H1 (cell line): Measurements from ENCODE around the gene MRPL20. TPM values are rescaled to one million over a fixed set of nuclear protein-coding genes. Genes with fewer than 3 reads are reported as not detected.
A peak's percentile ranks its signal among the peaks of the same experiment; 100 is the strongest.

Source experiments
- CTCF ChIA-PET: fragments of 300-600 bp; sonication (Branson Sonifier 250); formaldehyde crosslinking; loops from one replicate; lab custom pipeline; 2021; ENCODE audit not compliant: partially characterized antibody; lab: Charles Lee
- POLR2A ChIA-PET: fragments of 300-600 bp; sonication (Branson Sonifier 250); formaldehyde crosslinking; loops from one replicate; lab custom pipeline; 2021; ENCODE audit warnings: inconsistent platforms; ENCODE audit not compliant: partially characterized antibody; lab: Charles Lee
- DNase-seq, 2 experiments: peaks; one replicate each; pipeline versions ENCODE4 v3.0.0 to v3.0.0-alpha.2; 2010 to 2022; ENCODE audit warnings: low spot score in 2 of 2, low read depth in 1 of 2, mixed read lengths in 1 of 2
- FAIRE-seq: peaks from 2 replicates; lab custom pipeline; 2011; peaks lifted over from hg19 to GRCh38; lab: Jason Lieb, UNC
- H2AFZ ChIP-seq: 2 replicates; pipeline ENCODE4 v1.8.1; 2012; ENCODE audit warnings: low read length, inconsistent platforms
- H2AK5ac ChIP-seq: 2 replicates; pipeline ENCODE4 v1.6.1; 2013; ENCODE audit warnings: low read depth, low read length
- H2BK120ac ChIP-seq: replicated peaks from 2 replicates; pipeline ENCODE3; 2013; ENCODE audit warnings: low read depth, low read length, inconsistent platforms
- H2BK12ac ChIP-seq: 2 replicates; pipeline ENCODE4 v1.6.1; 2013; ENCODE audit warnings: low read depth, low read length
- H2BK15ac ChIP-seq: 2 replicates; pipeline ENCODE4 v1.6.1; 2013; ENCODE audit warnings: low read length
- H2BK20ac ChIP-seq: 2 replicates; pipeline ENCODE4 v1.6.1; 2013; ENCODE audit warnings: low read length
- H2BK5ac ChIP-seq: 2 replicates; pipeline ENCODE4 v1.6.1; 2013; ENCODE audit warnings: low read depth, low read length
- H3K14ac ChIP-seq: 2 replicates; pipeline ENCODE4 v1.6.1; 2013; ENCODE audit warnings: inconsistent platforms; ENCODE audit not compliant: insufficient read length
- H3K18ac ChIP-seq: 2 replicates; pipeline ENCODE4 v1.6.1; 2013; ENCODE audit warnings: low read length; ENCODE audit errors: extremely low read depth
- H3K23ac ChIP-seq: 2 replicates; pipeline ENCODE4 v1.6.1; 2013; ENCODE audit warnings: inconsistent platforms; ENCODE audit not compliant: insufficient read length
- H3K23me2 ChIP-seq: 2 replicates; pipeline ENCODE4 v1.6.1; 2013; ENCODE audit warnings: low read depth, low read length
- H3K27ac ChIP-seq: 2 replicates; pipeline ENCODE4 v1.6.1; 2011; ENCODE audit warnings: low read depth, low read length, inconsistent platforms
- H3K27me3 ChIP-seq, 4 experiments: replicated peaks in 1 of 4; 1 replicate in 1 of 4; 2 replicates in 3 of 4; pipeline versions ENCODE4 v1.6.1 to v1.8.1; 2011 to 2013; ENCODE audit warnings: low read length in 3 of 4, mild to moderate bottlenecking in 3 of 4, inconsistent platforms in 2 of 4, mixed read lengths in 2 of 4, moderate library complexity in 1 of 4; ENCODE audit not compliant: control insufficient read depth in 3 of 4, insufficient read depth in 3 of 4; ENCODE audit errors: extremely low read depth in 1 of 4
- H3K36me3 ChIP-seq, 4 experiments: 2 replicates each; pipeline versions ENCODE4 v1.6.1 to v1.8.1; 2011 to 2013; ENCODE audit warnings: mild to moderate bottlenecking in 4 of 4, low read length in 3 of 4, moderate library complexity in 2 of 4, control low read depth in 1 of 4, inconsistent platforms in 1 of 4; ENCODE audit not compliant: insufficient read depth in 4 of 4, control insufficient read depth in 2 of 4
- H3K4ac ChIP-seq: replicated peaks from 2 replicates; pipeline ENCODE3; 2013; ENCODE audit warnings: low read length, low read depth, mixed read lengths, inconsistent platforms; ENCODE audit not compliant: insufficient read length
- H3K4me1 ChIP-seq, 4 experiments: replicated peaks in 1 of 4; 1 replicate in 1 of 4; 2 replicates in 3 of 4; pipeline versions ENCODE4 v1.6.1 to v1.8.1; 2011 to 2013; ENCODE audit warnings: low read length in 3 of 4, inconsistent platforms in 2 of 4, mixed read lengths in 1 of 4; ENCODE audit not compliant: insufficient read depth in 4 of 4, control insufficient read depth in 3 of 4
- H3K4me2 ChIP-seq, 2 experiments: 2 replicates each; pipeline versions ENCODE4 v1.6.1 to v1.8.1; 2011 to 2013; ENCODE audit warnings: low read depth in 2 of 2, low read length in 2 of 2, control low read depth in 1 of 2, inconsistent platforms in 1 of 2, mild to moderate bottlenecking in 1 of 2; ENCODE audit not compliant: insufficient read depth in 1 of 2
- H3K4me3 ChIP-seq, 4 experiments: fragments of 200-600, 300-600 bp in 1 of 4; sonication (generic), shearing (Covaris generic), sonication (Bioruptor Twin) in 1 of 4; 2 replicates each; pipeline versions ENCODE4 v1.5.1 to v1.8.1; 2011 to 2016; ENCODE audit warnings: low read length in 4 of 4, low read depth in 3 of 4, control low read depth in 2 of 4, inconsistent platforms in 2 of 4, mild to moderate bottlenecking in 2 of 4, mixed read lengths in 1 of 4, moderate library complexity in 1 of 4; ENCODE audit not compliant: insufficient read depth in 2 of 4; ENCODE audit errors: extremely low read depth in 1 of 4
- H3K56ac ChIP-seq: replicated peaks from 2 replicates; pipeline ENCODE3; 2013; ENCODE audit warnings: low read depth, mild to moderate bottlenecking, mixed read lengths, low read length, inconsistent platforms; ENCODE audit not compliant: insufficient read length
- H3K79me1 ChIP-seq: 2 replicates; pipeline ENCODE4 v1.6.1; 2013; ENCODE audit warnings: low read depth, low read length, control low read depth
- H3K79me2 ChIP-seq, 2 experiments: 2 replicates each; pipeline versions ENCODE4 v1.6.1 to v1.8.1; 2012 to 2013; ENCODE audit warnings: low read length in 2 of 2, mild to moderate bottlenecking in 2 of 2, inconsistent platforms in 1 of 2; ENCODE audit not compliant: insufficient read depth in 2 of 2, control insufficient read depth in 1 of 2
- H3K9ac ChIP-seq, 4 experiments: replicated peaks in 1 of 4; 1 replicate in 1 of 4; 2 replicates in 3 of 4; pipeline versions ENCODE4 v1.6.1 to v1.8.1; 2011 to 2013; ENCODE audit warnings: low read depth in 3 of 4, low read length in 3 of 4, control low read depth in 2 of 4, mild to moderate bottlenecking in 2 of 4, moderate library complexity in 2 of 4, inconsistent platforms in 1 of 4; ENCODE audit errors: extremely low read depth in 1 of 4
- H3K9me3 ChIP-seq, 2 experiments: 2 replicates each; pipeline versions ENCODE4 v1.6.1 to v1.8.1; 2012 to 2013; ENCODE audit warnings: mild to moderate bottlenecking in 2 of 2, moderate library complexity in 2 of 2, control low read depth in 1 of 2, inconsistent platforms in 1 of 2, low read depth in 1 of 2, low read length in 1 of 2, mixed read lengths in 1 of 2; ENCODE audit not compliant: insufficient read depth in 2 of 2
- H4K20me1 ChIP-seq, 2 experiments: replicated peaks in 1 of 2; 2 replicates each; pipeline versions ENCODE3 to v1.8.1; 2011 to 2013; ENCODE audit warnings: inconsistent platforms in 2 of 2, low read length in 2 of 2, mild to moderate bottlenecking in 1 of 2; ENCODE audit not compliant: insufficient read depth in 2 of 2, control insufficient read depth in 1 of 2
- H4K5ac ChIP-seq: 2 replicates; pipeline ENCODE4 v1.6.1; 2013; ENCODE audit warnings: low read length, low read depth, mixed read lengths, inconsistent platforms; ENCODE audit not compliant: insufficient read length
- H4K8ac ChIP-seq: 2 replicates; pipeline ENCODE4 v1.8.0; 2013; ENCODE audit warnings: mild to moderate bottlenecking, moderate library complexity, low read length, inconsistent platforms; ENCODE audit not compliant: insufficient read depth; ENCODE audit errors: extremely low read depth
- H4K91ac ChIP-seq: replicated peaks from 2 replicates; pipeline ENCODE3; 2013; ENCODE audit warnings: low read length, mixed read lengths, inconsistent platforms; ENCODE audit not compliant: insufficient read length
- EGR1 ChIP-seq: IDR thresholded peaks from 2 replicates; pipeline ENCODE4 v1.6.1; 2011; ENCODE audit warnings: low read depth, low read length, borderline replicate concordance
- SUZ12 ChIP-seq: fragments of 200-600 bp; sonication (generic); IDR thresholded peaks from 2 replicates; pipeline ENCODE4 v1.6.1; 2012; ENCODE audit warnings: mild to moderate bottlenecking, inconsistent platforms, low read length, moderate library complexity, mixed read lengths
- WGBS, 2 experiments: shearing (Covaris generic) in 1 of 2; methylation state at CpG; one replicate each; pipeline versions ENCODE4 v1.1.6 to v1.1.7; 2013 to 2015; ENCODE audit warnings: low lambda C conversion rate in 2 of 2, mixed read lengths in 2 of 2, inconsistent platforms in 1 of 2, low coverage in 1 of 2, missing lambda C conversion rate in 1 of 2; ENCODE audit not compliant: insufficient replicate concordance in 2 of 2, insufficient coverage in 1 of 2, insufficient read length in 1 of 2; ENCODE audit errors: extremely low coverage in 1 of 2, missing lambda C conversion rate in 1 of 2; 5-methylcytosine and 5-hydroxymethylcytosine counted together
- polyA plus RNA-seq, 7 experiments: library from polyadenylated mRNA; depleted of rRNA in 3 of 7; stranded (reverse) in 5 of 7; unstranded in 2 of 7; fragments of >200 nt in 5 of 7; fragments of 200-250 nt in 2 of 7; gene quantifications; 1 replicate in 5 of 7; 2 replicates in 1 of 7; 4 replicates in 1 of 7; pipeline versions ENCODE4 v1.2.1 to v1.2.3, GENCODE V29; 2011 to 2013; ENCODE audit warnings: missing spikeins in 2 of 7, mixed read lengths in 2 of 7
- total RNA-seq: library from RNA; stranded (reverse); fragmentation: NEBNext Ultra II Directional; extraction: Animal tissue kit (Norgen Biotek cat#: 25700); gene quantifications from 2 replicates; pipeline ENCODE4 v1.2.1, GENCODE V29; 2021
- TF ChIP-seq, protein P1 (sequence below): IDR thresholded peaks from 2 replicates; pipeline ENCODE4 v1.6.1; 2012; ENCODE audit warnings: inconsistent platforms

MRPL20 gene
- total and polyA plus RNA-seq, 2 of the 8 experiments (the other 6 are each of a cell fraction or from before 2014, with no cell fraction given): 126 to 151 TPM

GRCh38 chr1:1354271-1355247 is 52.5 kb downstream of the MRPL20 start:
- H2BK5ac ChIP-seq: peak overlapping the region; percentile 60; the same call in 1 of the 2 replicates
- no peak overlapping the region for H3K27ac ChIP-seq
- peaks cover 0 to 6% of the 10 kb centered on the region in 2 experiments for H4K20me1 ChIP-seq
- H4K8ac ChIP-seq: peak overlapping the region; percentile 7
- WGBS, 2 experiments: 9% methylated on average over 72 of the region's 116 CpGs; no CpG with 5 or more reads in 1 of the 2 experiments
- ChIA-PET POLR2A (interaction anchor here (0.8 to 5.1 kb wide), 10 partner anchors 9 to 83 kb away, joined by 3 to 80 read pairs (median 4); partner anchors contain the start of gene AURKAIP1), CTCF (interaction anchor here (1.0 to 3.4 kb wide), 4 partner anchors 11 to 20 kb away, joined by 3 to 40 read pairs (median 4); partner anchors contain the start of gene AURKAIP1)
- no peak overlapping the region for H2BK120ac ChIP-seq
- no peaks in the 10 kb centered on the region for H3K36me3 ChIP-seq
- H2AK5ac ChIP-seq: peak overlapping the region; percentile 65; the same call in 1 of the 2 replicates
- peak overlapping the region; percentile 88; the same call in 1 of the 2 replicates for H2BK15ac ChIP-seq
- H3K27me3 ChIP-seq: peaks cover 9 to 17% (median 14%) of the 10 kb centered on the region in 4 experiments
- peak overlapping the region; percentile 23 to 61 (median 29) for H3K4me3 ChIP-seq
- H3K18ac ChIP-seq: peak overlapping the region; percentile 52
- H3K79me2 ChIP-seq: no peaks in the 10 kb centered on the region
- H3K79me1 ChIP-seq: no peaks in the 10 kb centered on the region
- DNase-seq (peak in 1 of 2 experiments; percentile 69), FAIRE-seq (no peak)
- peaks cover 17% of the 10 kb centered on the region; the same call in 1 of the 2 replicates for H3K23me2 ChIP-seq
- no peaks in the 10 kb centered on the region for H3K9me3 ChIP-seq
- peak overlapping the region; percentile 91 for H3K4ac ChIP-seq
- H4K5ac ChIP-seq: no peak overlapping the region
- no peak overlapping the region for H3K56ac ChIP-seq
- peak overlapping the region; percentile 39; the same call in 1 of the 2 replicates for H2BK12ac ChIP-seq
- H3K14ac ChIP-seq: no peak overlapping the region
- H4K91ac ChIP-seq: peak overlapping the region; percentile 68
- H2AFZ ChIP-seq: no peak overlapping the region
- peak overlapping the region; percentile 69 to 95 for H3K4me2 ChIP-seq
- no peak overlapping the region for H2BK20ac ChIP-seq
- H3K9ac ChIP-seq: no peak overlapping the region
- H3K23ac ChIP-seq: no peak overlapping the region
- peaks cover 2 to 48% (median 38%) of the 10 kb centered on the region in 4 experiments for H3K4me1 ChIP-seq
- TF ChIP-seq SUZ12 (0 out of 2 replicates have a peak, but pooled peaks have one; percentile 37), EGR1 (no peak)
- TF ChIP-seq, protein P1, sequence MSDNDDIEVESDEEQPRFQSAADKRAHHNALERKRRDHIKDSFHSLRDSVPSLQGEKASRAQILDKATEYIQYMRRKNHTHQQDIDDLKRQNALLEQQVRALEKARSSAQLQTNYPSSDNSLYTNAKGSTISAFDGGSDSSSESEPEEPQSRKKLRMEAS: 0 out of 2 replicates have a peak, but pooled peaks have one; percentile 25
